GM23338 (cell line): Measurements from ENCODE around the gene RENBP.

Source experiments
- CTCF ChIP-seq, 2 experiments: fragments of 200-600 bp in 1 of 2; sonication (generic) in 1 of 2; conservative IDR thresholded peaks; 2 replicates each; pipeline versions ENCODE4 v1.5.1 to v1.6.1; 2016 to 2017; ENCODE audit warnings: antibody characterized with exemption in 2 of 2, low read depth in 2 of 2, mild to moderate bottlenecking in 2 of 2, moderate library complexity in 1 of 2
- EZH2 ChIP-seq: fragments of 200-600 bp; sonication (generic); IDR thresholded peaks from one replicate; pipeline ENCODE4 v1.8.0; 2017; ENCODE audit warnings: antibody characterized with exemption, mild to moderate bottlenecking, low read depth; ENCODE audit not compliant: unreplicated experiment
- EZH2phosphoT487 ChIP-seq: fragments of 200-600 bp; sonication (generic); IDR thresholded peaks from one replicate; pipeline ENCODE4 v1.8.1; 2018; ENCODE audit warnings: antibody characterized with exemption; ENCODE audit not compliant: unreplicated experiment
- POLR2AphosphoS5 ChIP-seq: IDR thresholded peaks from 2 replicates; pipeline ENCODE4 v1.6.1; 2016; ENCODE audit warnings: antibody characterized with exemption, low read depth

- no peak for TF ChIP-seq POLR2AphosphoS5
- no peak for TF ChIP-seq EZH2phosphoT487
- TF ChIP-seq CTCF (conservative IDR thresholded peaks at IDR 0.05; ENCODE audit: low read depth in 2 of 2) = no peak
- TF ChIP-seq EZH2 = no peak
Measured at GRCh38 chrX:153911798-153912197, 32.6 kb downstream of the RENBP start.
